Trophoblast cell (in vitro differentiated cells and primary cell): Measurements from ENCODE around the gene ATL1.
"Not testable (repeated sequence)": the region's sequence is repeated elsewhere in the genome, so short reads cannot be mapped to it uniquely, and the experiment has no call there.

Source experiments
- DNase-seq, 2 donors: peaks; one replicate each; pipeline ENCODE4 v3.0.0-alpha.2; 2016
- H2AFZ ChIP-seq: 2 replicates; pipeline ENCODE4 v1.6.1; 2013; ENCODE audit warnings: low read length, moderate library complexity, mild to moderate bottlenecking; ENCODE audit not compliant: insufficient read depth, poor library complexity
- H2AK5ac ChIP-seq: 2 replicates; pipeline ENCODE4 v1.6.1; 2013; ENCODE audit warnings: mild to moderate bottlenecking, low read length
- H2BK120ac ChIP-seq: 2 replicates; pipeline ENCODE4 v1.6.1; 2013; ENCODE audit warnings: low read length, mild to moderate bottlenecking, moderate library complexity; ENCODE audit not compliant: insufficient read depth, poor library complexity
- H2BK12ac ChIP-seq: 2 replicates; pipeline ENCODE4 v1.6.1; 2013; ENCODE audit warnings: mild to moderate bottlenecking, low read length, moderate library complexity
- H2BK5ac ChIP-seq: 2 replicates; pipeline ENCODE4 v1.6.1; 2013; ENCODE audit warnings: low read length, low read depth, moderate library complexity, mild to moderate bottlenecking; ENCODE audit not compliant: poor library complexity
- H3K14ac ChIP-seq: 2 replicates; pipeline ENCODE4 v1.6.1; 2013; ENCODE audit warnings: mild to moderate bottlenecking, low read length
- H3K18ac ChIP-seq: 2 replicates; pipeline ENCODE4 v1.6.1; 2013; ENCODE audit warnings: mild to moderate bottlenecking, low read length
- H3K23ac ChIP-seq: 2 replicates; pipeline ENCODE4 v1.6.1; 2013; ENCODE audit warnings: low read length
- H3K27ac ChIP-seq: 2 replicates; pipeline ENCODE4 v1.5.1; 2013; ENCODE audit warnings: low read depth, mild to moderate bottlenecking, inconsistent platforms, low read length, moderate library complexity
- H3K27me3 ChIP-seq: 2 replicates; pipeline ENCODE4 v1.6.1; 2013; ENCODE audit warnings: inconsistent platforms, mild to moderate bottlenecking, low read length, moderate library complexity; ENCODE audit not compliant: insufficient read depth
- H3K36me3 ChIP-seq, 2 experiments: 1 replicate in 1 of 2; 2 replicates in 1 of 2; pipeline ENCODE4 v1.6.1; 2013; ENCODE audit warnings: low read length in 2 of 2, mild to moderate bottlenecking in 2 of 2, moderate library complexity in 1 of 2; ENCODE audit not compliant: insufficient read depth in 2 of 2, control insufficient read depth in 1 of 2
- H3K4ac ChIP-seq: 2 replicates; pipeline ENCODE4 v1.6.1; 2013; ENCODE audit warnings: low read depth, mild to moderate bottlenecking, low read length, moderate library complexity
- H3K4me1 ChIP-seq, 2 experiments: 1 replicate in 1 of 2; 2 replicates in 1 of 2; pipeline ENCODE4 v1.6.1; 2013; ENCODE audit warnings: low read length in 2 of 2, mild to moderate bottlenecking in 2 of 2, moderate library complexity in 1 of 2; ENCODE audit not compliant: insufficient read depth in 2 of 2, control insufficient read depth in 1 of 2
- H3K4me2 ChIP-seq: 2 replicates; pipeline ENCODE4 v1.6.1; 2013; ENCODE audit warnings: inconsistent platforms, mild to moderate bottlenecking, low read length, moderate library complexity
- H3K4me3 ChIP-seq: 2 replicates; pipeline ENCODE4 v1.5.1; 2013; ENCODE audit warnings: mild to moderate bottlenecking, low read depth, low read length, inconsistent platforms
- H3K79me1 ChIP-seq: one replicate; pipeline ENCODE4 v1.6.1; 2013; ENCODE audit warnings: low read length
- H3K79me2 ChIP-seq: 2 replicates; pipeline ENCODE4 v1.6.1; 2013; ENCODE audit warnings: low read length, mild to moderate bottlenecking; ENCODE audit not compliant: control insufficient read depth, insufficient read depth, poor library complexity
- H3K9ac ChIP-seq: 2 replicates; pipeline ENCODE4 v1.6.1; 2013; ENCODE audit warnings: mild to moderate bottlenecking, low read length
- H3K9me3 ChIP-seq: 2 replicates; pipeline ENCODE4 v1.6.1; 2013; ENCODE audit warnings: low read depth, mild to moderate bottlenecking, control low read depth, inconsistent platforms, low read length; ENCODE audit not compliant: insufficient read depth
- H4K12ac ChIP-seq: 2 replicates; pipeline ENCODE4 v1.6.1; 2013; ENCODE audit warnings: low read depth, mild to moderate bottlenecking, low read length, moderate library complexity
- H4K8ac ChIP-seq: 2 replicates; pipeline ENCODE4 v1.6.1; 2013; ENCODE audit warnings: low read depth, mild to moderate bottlenecking, low read length, moderate library complexity
- H4K91ac ChIP-seq: one replicate; pipeline ENCODE4 v1.6.1; 2013; ENCODE audit warnings: low read depth, mild to moderate bottlenecking, low read length, moderate library complexity
- WGBS: extraction: QIAGEN DNeasy Blood & Tissue Kit; methylation state at CpG from one replicate; pipeline ENCODE4 v1.1.7; 2013; ENCODE audit warnings: missing lambda C conversion rate; ENCODE audit not compliant: insufficient read length, insufficient coverage; ENCODE audit errors: extremely low coverage; 5-methylcytosine and 5-hydroxymethylcytosine counted together

The ATL1 gene

DNA sequence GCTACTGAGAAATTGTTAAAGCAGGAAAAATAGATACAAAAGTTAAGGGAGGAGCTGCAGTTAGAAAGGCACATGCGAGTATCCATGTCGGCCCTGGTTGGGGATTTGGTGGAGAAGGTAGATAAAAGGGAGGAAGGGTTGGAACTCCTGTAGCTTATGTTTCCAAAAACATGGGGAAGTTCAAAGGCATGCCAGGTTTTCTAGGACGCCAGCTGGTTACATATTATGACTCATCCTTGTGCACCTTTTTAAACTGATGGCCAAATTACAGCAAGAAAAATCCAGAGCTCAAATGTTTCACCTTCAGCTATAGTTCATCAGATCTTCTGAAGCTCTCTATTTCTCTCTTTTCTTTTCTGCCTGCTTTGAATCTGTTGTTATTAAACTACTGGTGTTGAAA, 14.3 kb upstream of the ATL1 start:
- peaks cover 0 to 3% of the 10 kb centered on the region in 2 experiments for H3K36me3 ChIP-seq
- no peak overlapping the region for H3K4ac ChIP-seq
- H3K9ac ChIP-seq: no peak overlapping the region
- H3K79me1 ChIP-seq: no peaks in the 10 kb centered on the region
- no peak overlapping the region for H3K23ac ChIP-seq
- H2AK5ac ChIP-seq: no peak overlapping the region
- H3K4me2 ChIP-seq: no peak overlapping the region
- no peak overlapping the region for H4K8ac ChIP-seq
- peaks cover 10% of the 10 kb centered on the region for H3K9me3 ChIP-seq
- DNase-seq: peak in 1 of 2 donors; percentile 37
- H4K91ac ChIP-seq: no peak overlapping the region
- no peak overlapping the region for H3K27ac ChIP-seq
- no peak overlapping the region for H2BK120ac ChIP-seq
- no peaks in the 10 kb centered on the region for H3K79me2 ChIP-seq
- no peak overlapping the region for H2BK5ac ChIP-seq
- no peak overlapping the region for H3K18ac ChIP-seq
- no peak overlapping the region for H3K14ac ChIP-seq
- no peak overlapping the region for H3K4me3 ChIP-seq
- no peak overlapping the region for H2BK12ac ChIP-seq
- no CpG with 5 or more reads among the region's 3 CpGs for WGBS
- no peak overlapping the region for H4K12ac ChIP-seq
- H2AFZ ChIP-seq: no peak overlapping the region
- H3K4me1 ChIP-seq: no peaks in the 10 kb centered on the region
- H3K27me3 ChIP-seq: no peaks in the 10 kb centered on the region

DNA sequence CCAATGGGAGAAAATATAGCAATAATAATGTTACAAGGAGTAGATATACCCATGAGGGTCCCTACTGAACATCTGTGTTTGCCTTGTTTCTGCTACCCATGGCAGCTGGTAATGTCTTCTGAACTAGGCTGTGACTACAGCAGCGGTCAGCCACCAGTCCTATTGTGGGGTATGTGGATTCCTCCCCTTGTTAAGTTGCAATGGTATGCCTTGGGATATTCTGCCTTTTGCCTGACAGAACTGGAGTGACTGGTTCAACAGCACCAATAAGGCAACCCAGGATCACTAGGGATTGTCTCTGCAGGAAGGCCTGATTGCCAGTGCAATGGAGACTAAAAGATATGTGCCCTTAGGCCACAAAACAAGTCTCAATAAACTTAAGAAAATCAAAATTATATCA, 9.7 kb upstream of the ATL1 start:
- H3K9me3 ChIP-seq: peaks cover 10% of the 10 kb centered on the region
- H3K27ac ChIP-seq: no peak overlapping the region
- WGBS: no CpG with 5 or more reads among the region's 1 CpG
- no peak overlapping the region for H3K14ac ChIP-seq
- no peak overlapping the region for H3K4me2 ChIP-seq
- H3K9ac ChIP-seq: no peak overlapping the region
- no peak overlapping the region for H2BK5ac ChIP-seq
- peak; percentile 18 to 62 for DNase-seq
- H4K8ac ChIP-seq: no peak overlapping the region
- H3K4ac ChIP-seq: no peak overlapping the region
- H2AK5ac ChIP-seq: no peak overlapping the region
- H3K36me3 ChIP-seq: peaks cover 0 to 3% of the 10 kb centered on the region in 2 experiments
- H3K4me3 ChIP-seq: no peak overlapping the region
- H3K27me3 ChIP-seq: no peaks in the 10 kb centered on the region
- H2BK12ac ChIP-seq: no peak overlapping the region
- no peaks in the 10 kb centered on the region for H3K79me1 ChIP-seq
- no peaks in the 10 kb centered on the region for H3K79me2 ChIP-seq
- H4K91ac ChIP-seq: no peak overlapping the region
- H4K12ac ChIP-seq: no peak overlapping the region
- H2AFZ ChIP-seq: no peak overlapping the region
- no peak overlapping the region for H2BK120ac ChIP-seq
- H3K18ac ChIP-seq: no peak overlapping the region
- H3K23ac ChIP-seq: no peak overlapping the region
- H3K4me1 ChIP-seq: no peaks in the 10 kb centered on the region

DNA sequence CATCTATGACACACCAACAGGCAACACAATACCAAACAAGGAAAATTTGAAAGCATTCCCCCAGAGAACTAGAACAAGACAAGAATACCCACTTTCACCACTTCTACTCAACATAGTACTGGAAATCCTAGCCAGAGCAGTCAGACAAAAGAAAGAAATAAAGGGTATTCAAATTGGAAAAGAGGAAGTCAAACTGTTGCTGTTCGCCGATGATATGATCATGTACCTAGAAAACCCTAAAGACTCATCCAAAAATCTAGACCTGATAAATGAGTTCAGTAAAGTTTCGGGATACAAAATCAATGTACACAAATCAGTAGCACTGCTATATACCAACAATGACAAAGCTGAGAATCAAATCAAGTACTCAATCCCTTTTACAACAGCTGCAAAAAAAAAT, 8.1 kb upstream of the ATL1 start:
- no peak overlapping the region for H3K14ac ChIP-seq
- no peak overlapping the region for H4K12ac ChIP-seq
- H2BK120ac ChIP-seq: no peak overlapping the region
- no peak for DNase-seq
- H3K79me1 ChIP-seq: no peaks in the 10 kb centered on the region
- H2BK12ac ChIP-seq: no peak overlapping the region
- H2AK5ac ChIP-seq: no peak overlapping the region
- H3K36me3 ChIP-seq: peaks cover 0 to 3% of the 10 kb centered on the region in 2 experiments
- no CpG with 5 or more reads among the region's 3 CpGs for WGBS
- no peak overlapping the region for H2BK5ac ChIP-seq
- H3K9me3 ChIP-seq: peaks cover 10% of the 10 kb centered on the region
- H3K4me2 ChIP-seq: no peak overlapping the region
- H4K91ac ChIP-seq: no peak overlapping the region
- H2AFZ ChIP-seq: no peak overlapping the region
- H3K4me1 ChIP-seq: no peaks in the 10 kb centered on the region
- no peak overlapping the region for H3K4ac ChIP-seq
- no peaks in the 10 kb centered on the region for H3K27me3 ChIP-seq
- H4K8ac ChIP-seq: no peak overlapping the region
- no peak overlapping the region for H3K9ac ChIP-seq
- H3K23ac ChIP-seq: no peak overlapping the region
- H3K4me3 ChIP-seq: no peak overlapping the region
- H3K79me2 ChIP-seq: no peaks in the 10 kb centered on the region
- no peak overlapping the region for H3K18ac ChIP-seq
- H3K27ac ChIP-seq: no peak overlapping the region

DNA sequence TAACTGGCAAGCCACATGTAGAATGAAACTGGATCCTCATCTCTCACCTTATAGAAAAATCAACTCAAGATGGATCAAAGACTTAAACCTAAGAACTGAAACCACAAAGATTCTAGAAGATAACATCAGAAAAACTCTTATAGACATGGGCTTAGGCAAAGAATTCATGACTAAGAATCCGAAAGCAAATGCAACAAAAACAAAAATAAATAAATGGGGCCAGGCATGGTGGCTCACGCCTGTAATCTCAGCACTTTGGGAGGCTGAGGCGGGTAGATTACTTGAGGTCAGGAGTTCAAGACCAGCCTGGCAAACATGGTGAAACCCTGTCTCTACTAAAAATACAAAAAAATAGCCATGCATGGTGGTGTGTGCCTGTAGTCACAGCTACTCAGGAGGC, 7.1 kb upstream of the ATL1 start:
- not testable (repeated sequence) for H3K79me1 ChIP-seq, H4K12ac ChIP-seq, H3K36me3 ChIP-seq, H3K4me1 ChIP-seq, H4K91ac ChIP-seq, DNase-seq, H3K27me3 ChIP-seq, H2AK5ac ChIP-seq, H2BK5ac ChIP-seq, H3K23ac ChIP-seq, H3K4me3 ChIP-seq, H2BK12ac ChIP-seq, H2BK120ac ChIP-seq, H3K14ac ChIP-seq, H2AFZ ChIP-seq, H3K4ac ChIP-seq, H4K8ac ChIP-seq, H3K79me2 ChIP-seq, H3K9ac ChIP-seq, H3K18ac ChIP-seq, H3K4me2 ChIP-seq, H3K27ac ChIP-seq
- no CpG with 5 or more reads among the region's 3 CpGs for WGBS
- peaks cover 10% of the 10 kb centered on the region for H3K9me3 ChIP-seq
